B cell (primary cell): ENCODE data around the gene MYPOP. TPM values are rescaled to one million over a fixed set of nuclear protein-coding genes. Genes with fewer than 3 reads are reported as not detected.
A peak's percentile ranks its signal among the peaks of the same experiment; 100 is the strongest.

ENCODE experiments used
- ATAC-seq: fragments of 200-7000 bp; cut with Tn5 transposase; one replicate; pipeline ENCODE4 v1.10.0; 2021; ENCODE audit warnings: low read depth, mild to moderate bottlenecking, moderate number of reproducible peaks, moderate library complexity
- CTCF ChIA-PET: fragments of 350-600 bp; sonication (Branson Sonifier 250); formaldehyde crosslinking; loops from one replicate; lab custom pipeline; 2021; ENCODE audit warnings: antibody characterized with exemption, inconsistent platforms; lab: Charles Lee
- POLR2A ChIA-PET: fragments of 350-600 bp; sonication (Branson Sonifier 250); formaldehyde crosslinking; loops from one replicate; lab custom pipeline; 2021; ENCODE audit warnings: antibody characterized with exemption; lab: Charles Lee
- DNase-seq: peaks from one replicate; pipeline ENCODE4 v3.0.0; 2013
- H2AFZ ChIP-seq: 2 replicates; pipeline ENCODE4 v1.6.1; 2012; ENCODE audit warnings: mild to moderate bottlenecking, low read depth, low read length; ENCODE audit not compliant: insufficient read depth, poor library complexity, severe bottlenecking
- H3K27ac ChIP-seq, 2 donors: 1 replicate in 1 of 2; 2 replicates in 1 of 2; pipeline ENCODE4 v1.5.1; 2012 to 2013; ENCODE audit warnings: low read length in 2 of 2, mild to moderate bottlenecking in 2 of 2, moderate library complexity in 1 of 2
- H3K27me3 ChIP-seq, 4 experiments: fragments of 200-600 bp in 1 of 4; sonication (generic) in 1 of 4; replicated peaks in 1 of 4; 1 replicate in 2 of 4; 2 replicates in 2 of 4; pipeline versions ENCODE4 v1.6.1 to v1.7.0; 2013 to 2016; ENCODE audit warnings: low read length in 3 of 4, mild to moderate bottlenecking in 2 of 4, mixed read lengths in 1 of 4, moderate library complexity in 1 of 4; ENCODE audit not compliant: insufficient read depth in 4 of 4, control insufficient read depth in 3 of 4; ENCODE audit errors: control extremely low read depth in 1 of 4
- H3K36me3 ChIP-seq, 2 experiments: replicated peaks in 1 of 2; 1 replicate in 1 of 2; 2 replicates in 1 of 2; pipeline versions ENCODE4 v1.6.1 to v1.7.1; 2013; ENCODE audit warnings: low read length in 1 of 2; ENCODE audit not compliant: insufficient read depth in 2 of 2, control insufficient read depth in 1 of 2; ENCODE audit errors: control extremely low read depth in 1 of 2, extremely low read depth in 1 of 2
- H3K4me1 ChIP-seq, 2 donors: fragments of 200-600 bp in 1 of 2; sonication (generic) in 1 of 2; 1 replicate in 1 of 2; 2 replicates in 1 of 2; pipeline versions ENCODE4 v1.5.1 to v1.6.1; 2013 to 2017; ENCODE audit warnings: low read length in 2 of 2; ENCODE audit not compliant: control insufficient read depth in 2 of 2, insufficient read depth in 2 of 2
- H3K4me2 ChIP-seq: replicated peaks from 2 replicates; pipeline ENCODE3; 2012; ENCODE audit warnings: mild to moderate bottlenecking, low read depth, low read length; ENCODE audit not compliant: poor library complexity, severe bottlenecking
- H3K4me3 ChIP-seq, 5 experiments: fragments of 200-600 bp in 1 of 5; sonication (generic) in 1 of 5; 1 replicate in 3 of 5; 2 replicates in 2 of 5; pipeline versions ENCODE4 v1.5.1 to v1.7.0; 2011 to 2016; ENCODE audit warnings: low read length in 4 of 5, mild to moderate bottlenecking in 4 of 5, low read depth in 2 of 5, control low read depth in 1 of 5, moderate library complexity in 1 of 5; ENCODE audit not compliant: insufficient read depth in 1 of 5; ENCODE audit errors: control extremely low read depth in 1 of 5, extremely low read depth in 1 of 5
- H3K79me2 ChIP-seq: fragments of 200-600 bp; sonication (generic); one replicate; pipeline ENCODE4 v1.6.0; 2016; ENCODE audit warnings: low read length; ENCODE audit not compliant: control insufficient read depth, insufficient read depth
- H3K9ac ChIP-seq: fragments of 200-600 bp; sonication (generic); 2 replicates; pipeline ENCODE4 v1.6.1; 2017; ENCODE audit warnings: mild to moderate bottlenecking, low read length, moderate library complexity
- H3K9me3 ChIP-seq, 3 donors: one replicate each; pipeline versions ENCODE4 v1.6.1 to v1.7.1; 2013; ENCODE audit warnings: low read length in 2 of 3; ENCODE audit not compliant: control insufficient read depth in 2 of 3, insufficient read depth in 1 of 3; ENCODE audit errors: control extremely low read depth in 1 of 3
- H4K20me1 ChIP-seq: 2 replicates; pipeline ENCODE4 v1.6.0; 2012; ENCODE audit warnings: mild to moderate bottlenecking, low read length; ENCODE audit not compliant: insufficient read depth, control insufficient read depth, poor library complexity, severe bottlenecking
- H3K27ac Mint-ChIP-seq: one replicate; pipeline ENCODE4 v1.8.0; 2021; ENCODE audit warnings: mixed read lengths
- H3K27me3 Mint-ChIP-seq: one replicate; pipeline ENCODE4 v1.8.0; 2021; ENCODE audit warnings: mixed read lengths
- H3K4me1 Mint-ChIP-seq: one replicate; pipeline ENCODE4 v1.8.0; 2021; ENCODE audit warnings: mixed read lengths
- H3K4me3 Mint-ChIP-seq: one replicate; pipeline ENCODE4 v1.8.0; 2021; ENCODE audit warnings: mixed read lengths
- H3K9me3 Mint-ChIP-seq: one replicate; pipeline ENCODE4 v1.8.0; 2022; ENCODE audit warnings: mixed read lengths; ENCODE audit not compliant: insufficient read depth
- CTCF ChIP-seq: fragments of 200-600 bp; IDR thresholded peaks from one replicate; pipeline ENCODE4 v1.8.0; 2022; ENCODE audit warnings: antibody characterized with exemption, mild to moderate bottlenecking
- EZH2 ChIP-seq: IDR thresholded peaks from 2 replicates; pipeline ENCODE4 v1.6.1; 2012; ENCODE audit warnings: borderline replicate concordance, low read depth, mild to moderate bottlenecking, moderate library complexity, low read length; ENCODE audit not compliant: insufficient read depth, poor library complexity, severe bottlenecking
- WGBS: methylation state at CpG from one replicate; pipeline ENCODE4 v1.1.5; 2013; ENCODE audit warnings: missing lambda C conversion rate; ENCODE audit not compliant: insufficient coverage; 5-methylcytosine and 5-hydroxymethylcytosine counted together
- intact Hi-C: fragments of 100-400 bp; cut with micrococcal nuclease; formaldehyde crosslinking; loops from one replicate; pipeline ENCODE4 v1.10.0; 2022
- polyA plus RNA-seq: library from polyadenylated mRNA; depleted of rRNA; stranded (reverse); fragments of >200 nt; gene quantifications from 2 replicates; pipeline ENCODE4 v1.2.3, GENCODE V29; 2012
- total RNA-seq, 2 donors: library from RNA; stranded (reverse); fragments of 120-200 nt in 1 of 2; gene quantifications; 1 replicate in 1 of 2; 2 replicates in 1 of 2; pipeline versions ENCODE4 v1.2.3 to v1.2.4, GENCODE V29; 2013 to 2022

The MYPOP gene
- total and polyA plus RNA-seq, 2 donors (not counting 1 experiment from before 2014, with no cell fraction given): 5.7 to 12.1 TPM

- intact Hi-C loops: loop anchor here (1.0 to 2.0 kb wide), 10 partner anchors 23 to 987 kb away; partner anchors contain the start of genes AP2S1, CCDC61, DMWD and FBXO46
- H3K4me3 Mint-ChIP-seq: peak overlapping the region; percentile 91
- Histone ChIP-seq H3K4me2 (peak overlapping the region; percentile 95), H3K27me3 (peaks cover 0 to 14% (median 6%) of the 10 kb centered on the region in 4 experiments), H3K9ac (peak overlapping the region; percentile 77), H3K4me3 (peak overlapping the region; percentile 62 to 87 (median 81)), H3K4me1 (peaks cover 27 to 33% of the 10 kb centered on the region in 2 donors), H3K79me2 (peaks cover 38% of the 10 kb centered on the region), H4K20me1 (peaks cover 8% of the 10 kb centered on the region), H3K36me3 (peaks cover 0 to 17% of the 10 kb centered on the region in 2 experiments), H3K27ac (peak overlapping the region in 1 of 2 donors; percentile 95), H3K9me3 (peaks cover 0 to 4% (median 0%) of the 10 kb centered on the region in 3 donors), H2AFZ (peak overlapping the region; percentile 86)
- CTCF ChIA-PET: interaction anchor here (1.0 to 3.0 kb wide), 7 partner anchors 16 to 171 kb away, joined by 3 to 24 read pairs (median 8); partner anchors contain the start of genes IRF2BP1, MYPOP, SIX5 and SNRPD2
- no peaks in the 10 kb centered on the region for H3K9me3 Mint-ChIP-seq
- TF ChIP-seq EZH2 (no peak), CTCF (no peak)
- peaks cover 32% of the 10 kb centered on the region for H3K4me1 Mint-ChIP-seq
- 1% methylated on average over 18 of the region's 22 CpGs for WGBS
- DNase-seq (no peak), ATAC-seq (no peak)
- POLR2A ChIA-PET: interaction anchor here (0.6 to 2.0 kb wide), 10 partner anchors 19 to 173 kb away, joined by 3 to 9 read pairs (median 5); partner anchors contain the start of genes IRF2BP1, MYPOP, QPCTL and SIX5
- H3K27ac Mint-ChIP-seq: peak overlapping the region; percentile 98
- H3K27me3 Mint-ChIP-seq: peaks cover 10% of the 10 kb centered on the region
These were observed 39.0 kb downstream of the MYPOP start for GRCh38 chr19:45863335-45863839.
